Naive B cell (primary cell): Measurements from ENCODE around the gene TP53BP1. TPM values are rescaled to one million over a fixed set of nuclear protein-coding genes. Genes with fewer than 3 reads are reported as not detected.

Experiments
- ATAC-seq, 2 donors: fragments of 150-1000 bp; cut with Tn5 transposase; 2 replicates each; pipeline ENCODE4 v1.10.0; 2021; ENCODE audit warnings: low read depth in 2 of 2, mild to moderate bottlenecking in 2 of 2, moderate library complexity in 2 of 2
- DNase-seq: peaks from one replicate; pipeline ENCODE4 v3.0.0; 2022
- H3K27ac Mint-ChIP-seq, 6 donors: one replicate each; pipeline ENCODE4 v1.8.0; 2020 to 2022; ENCODE audit warnings: mild to moderate bottlenecking in 6 of 6, mixed read lengths in 6 of 6, moderate library complexity in 5 of 6, inconsistent platforms in 2 of 6
- H3K27me3 Mint-ChIP-seq, 3 donors: one replicate each; pipeline ENCODE4 v1.8.0; 2021 to 2022; ENCODE audit warnings: mixed read lengths in 3 of 3, mild to moderate bottlenecking in 1 of 3
- H3K36me3 Mint-ChIP-seq, 2 donors: one replicate each; pipeline ENCODE4 v1.8.0; 2020 to 2022; ENCODE audit warnings: mixed read lengths in 2 of 2, inconsistent platforms in 1 of 2, mild to moderate bottlenecking in 1 of 2
- H3K4me1 Mint-ChIP-seq, 3 donors: one replicate each; pipeline ENCODE4 v1.8.0; 2020 to 2022; ENCODE audit warnings: mixed read lengths in 3 of 3, inconsistent platforms in 1 of 3, mild to moderate bottlenecking in 1 of 3, moderate library complexity in 1 of 3
- H3K4me3 Mint-ChIP-seq, 8 donors: one replicate each; pipeline ENCODE4 v1.8.0; 2020 to 2022; ENCODE audit warnings: mild to moderate bottlenecking in 8 of 8, mixed read lengths in 8 of 8, moderate library complexity in 8 of 8, inconsistent platforms in 2 of 8
- H3K9me3 Mint-ChIP-seq, 7 donors: one replicate each; pipeline ENCODE4 v1.8.0; 2020 to 2022; ENCODE audit warnings: mixed read lengths in 7 of 7, mild to moderate bottlenecking in 5 of 7, inconsistent platforms in 2 of 7, moderate library complexity in 1 of 7
- polyA plus RNA-seq, 6 donors: library from polyadenylated mRNA; unstranded; fragments of 300-500 nt; fragmentation: Illumina TruSeq; gene quantifications; one replicate each; pipeline ENCODE4 v1.2.3, GENCODE V29; 2021; ENCODE audit warnings: low read depth in 6 of 6

Gene TP53BP1
- polyA plus RNA-seq, 6 donors from 2014 or later: 9.2 to 13.7 (median 11.4) TPM

GRCh38 chr15:43493703-43494472 lies 932 bp upstream of the TP53BP1 start:
- ATAC-seq (no peak), DNase-seq (no peak)
- Mint-ChIP-seq H3K4me1 (peaks cover 19 to 25% (median 19%) of the 10 kb centered on the region in 3 donors), H3K27ac (peak overlapping the region; percentile 94 to 99 (median 98)), H3K36me3 (peaks cover 0 to 8% of the 10 kb centered on the region in 2 donors), H3K27me3 (no peaks in the 10 kb centered on the region), H3K9me3 (no peaks in the 10 kb centered on the region), H3K4me3 (peak overlapping the region; percentile 86 to 100 (median 96))

GRCh38 chr15:43492266-43492665 lies 690 bp downstream of the TP53BP1 start:
- no peaks in the 10 kb centered on the region for H3K27me3 Mint-ChIP-seq
- peaks cover 20 to 30% (median 20%) of the 10 kb centered on the region in 3 donors for H3K4me1 Mint-ChIP-seq
- H3K27ac Mint-ChIP-seq: peak overlapping the region; percentile 94 to 99 (median 98)
- peaks cover 0 to 8% of the 10 kb centered on the region in 2 donors for H3K36me3 Mint-ChIP-seq
- ATAC-seq: no peak
- peak overlapping the region; percentile 86 to 100 (median 96) for H3K4me3 Mint-ChIP-seq
- no peaks in the 10 kb centered on the region for H3K9me3 Mint-ChIP-seq
- no peak for DNase-seq

GRCh38 chr15:43489191-43489590 lies 3.8 kb downstream of the TP53BP1 start:
- DNase-seq (no peak), ATAC-seq (no peak)
- Mint-ChIP-seq H3K9me3 (no peaks in the 10 kb centered on the region), H3K27ac (peak overlapping the region in 1 of 6 donors; percentile 47), H3K4me3 (peak overlapping the region in 1 of 8 donors; percentile 44), H3K27me3 (no peaks in the 10 kb centered on the region), H3K36me3 (peaks cover 0 to 8% of the 10 kb centered on the region in 2 donors), H3K4me1 (peaks cover 24 to 36% (median 26%) of the 10 kb centered on the region in 3 donors)

- peaks cover 0 to 8% of the 10 kb centered on the region in 2 donors for H3K36me3 Mint-ChIP-seq
- ATAC-seq (no peak), DNase-seq (no peak)
- no peaks in the 10 kb centered on the region for H3K9me3 Mint-ChIP-seq
- H3K4me1 Mint-ChIP-seq: peaks cover 26 to 36% (median 28%) of the 10 kb centered on the region in 3 donors
- peak overlapping the region in 1 of 6 donors; percentile 47 for H3K27ac Mint-ChIP-seq
- peak overlapping the region in 1 of 8 donors; percentile 17 for H3K4me3 Mint-ChIP-seq
- H3K27me3 Mint-ChIP-seq: no peaks in the 10 kb centered on the region
Measured at GRCh38 chr15:43488790-43489189, 4.2 kb downstream of the TP53BP1 start.

GRCh38 chr15:43487271-43487895 lies 5.6 kb downstream of the TP53BP1 start:
- H3K27ac Mint-ChIP-seq: no peak overlapping the region
- no peak for DNase-seq
- H3K4me3 Mint-ChIP-seq: peak overlapping the region in 1 of 8 donors; percentile 51
- no peak for ATAC-seq
- H3K4me1 Mint-ChIP-seq: peaks cover 21 to 30% (median 24%) of the 10 kb centered on the region in 3 donors
- H3K9me3 Mint-ChIP-seq: no peaks in the 10 kb centered on the region
- H3K36me3 Mint-ChIP-seq: no peaks in the 10 kb centered on the region
- no peaks in the 10 kb centered on the region for H3K27me3 Mint-ChIP-seq

GRCh38 chr15:43484455-43484854 lies 8.5 kb downstream of the TP53BP1 start:
- H3K4me1 Mint-ChIP-seq: peaks cover 12 to 21% (median 16%) of the 10 kb centered on the region in 3 donors
- H3K9me3 Mint-ChIP-seq: no peaks in the 10 kb centered on the region
- H3K4me3 Mint-ChIP-seq: no peak overlapping the region
- DNase-seq: no peak
- peaks cover 0 to 7% of the 10 kb centered on the region in 2 donors for H3K36me3 Mint-ChIP-seq
- no peak for ATAC-seq
- no peaks in the 10 kb centered on the region for H3K27me3 Mint-ChIP-seq
- peak overlapping the region in 2 of 6 donors; percentile 1 to 21 for H3K27ac Mint-ChIP-seq

GRCh38 chr15:43483297-43484128 lies 9.4 kb downstream of the TP53BP1 start:
- Mint-ChIP-seq H3K36me3 (peaks cover 8 to 16% of the 10 kb centered on the region in 2 donors), H3K4me1 (peaks cover 9 to 15% (median 9%) of the 10 kb centered on the region in 3 donors), H3K4me3 (peak overlapping the region in 1 of 8 donors; percentile 22), H3K27ac (peak overlapping the region in 1 of 6 donors; percentile 71), H3K27me3 (no peaks in the 10 kb centered on the region), H3K9me3 (no peaks in the 10 kb centered on the region)
- ATAC-seq (no peak), DNase-seq (peak; percentile 9)

- Mint-ChIP-seq H3K27ac (no peak overlapping the region), H3K27me3 (no peaks in the 10 kb centered on the region), H3K4me3 (no peak overlapping the region), H3K4me1 (no peaks in the 10 kb centered on the region), H3K36me3 (peaks cover 29 to 49% of the 10 kb centered on the region in 2 donors), H3K9me3 (no peaks in the 10 kb centered on the region)
- ATAC-seq (no peak), DNase-seq (no peak)
Measured at GRCh38 chr15:43473885-43474284, 19.1 kb downstream of the TP53BP1 start.

GRCh38 chr15:43471975-43472374 lies 21.0 kb downstream of the TP53BP1 start:
- H3K4me3 Mint-ChIP-seq: no peak overlapping the region
- H3K27me3 Mint-ChIP-seq: no peaks in the 10 kb centered on the region
- DNase-seq (no peak), ATAC-seq (no peak)
- H3K9me3 Mint-ChIP-seq: no peaks in the 10 kb centered on the region
- H3K27ac Mint-ChIP-seq: no peak overlapping the region
- peaks cover 10 to 33% of the 10 kb centered on the region in 2 donors for H3K36me3 Mint-ChIP-seq
- H3K4me1 Mint-ChIP-seq: no peaks in the 10 kb centered on the region

GRCh38 chr15:43469867-43470266 lies 23.1 kb downstream of the TP53BP1 start:
- Mint-ChIP-seq H3K4me1 (no peaks in the 10 kb centered on the region), H3K27me3 (no peaks in the 10 kb centered on the region), H3K36me3 (peaks cover 22 to 30% of the 10 kb centered on the region in 2 donors), H3K27ac (peak overlapping the region in 1 of 6 donors; percentile 53), H3K4me3 (no peak overlapping the region), H3K9me3 (no peaks in the 10 kb centered on the region)
- DNase-seq (no peak), ATAC-seq (no peak)

GRCh38 chr15:43465100-43465499 lies 27.9 kb downstream of the TP53BP1 start:
- peak overlapping the region in 1 of 6 donors; percentile 93 for H3K27ac Mint-ChIP-seq
- no peak for ATAC-seq
- H3K9me3 Mint-ChIP-seq: no peaks in the 10 kb centered on the region
- H3K4me1 Mint-ChIP-seq: no peaks in the 10 kb centered on the region
- no peak for DNase-seq
- no peak overlapping the region for H3K4me3 Mint-ChIP-seq
- peaks cover 14% of the 10 kb centered on the region in 2 donors for H3K36me3 Mint-ChIP-seq
- H3K27me3 Mint-ChIP-seq: no peaks in the 10 kb centered on the region

- no peak for ATAC-seq
- Mint-ChIP-seq H3K9me3 (no peaks in the 10 kb centered on the region), H3K27me3 (no peaks in the 10 kb centered on the region), H3K36me3 (peaks cover 10 to 14% of the 10 kb centered on the region in 2 donors), H3K27ac (no peak overlapping the region), H3K4me3 (no peak overlapping the region), H3K4me1 (no peaks in the 10 kb centered on the region)
- DNase-seq: no peak
Measured at GRCh38 chr15:43463998-43464397, 29.0 kb downstream of the TP53BP1 start.

GRCh38 chr15:43463507-43463906 lies 29.4 kb downstream of the TP53BP1 start:
- DNase-seq (no peak), ATAC-seq (no peak)
- H3K27me3 Mint-ChIP-seq: no peaks in the 10 kb centered on the region
- no peak overlapping the region for H3K27ac Mint-ChIP-seq
- H3K36me3 Mint-ChIP-seq: peaks cover 10 to 14% of the 10 kb centered on the region in 2 donors
- no peaks in the 10 kb centered on the region for H3K9me3 Mint-ChIP-seq
- H3K4me1 Mint-ChIP-seq: no peaks in the 10 kb centered on the region
- H3K4me3 Mint-ChIP-seq: no peak overlapping the region
